Measurements from ENCODE around the gene PCSK4.
A peak's percentile ranks its signal among the peaks of the same experiment; 100 is the strongest.

PCSK4 gene

DNA sequence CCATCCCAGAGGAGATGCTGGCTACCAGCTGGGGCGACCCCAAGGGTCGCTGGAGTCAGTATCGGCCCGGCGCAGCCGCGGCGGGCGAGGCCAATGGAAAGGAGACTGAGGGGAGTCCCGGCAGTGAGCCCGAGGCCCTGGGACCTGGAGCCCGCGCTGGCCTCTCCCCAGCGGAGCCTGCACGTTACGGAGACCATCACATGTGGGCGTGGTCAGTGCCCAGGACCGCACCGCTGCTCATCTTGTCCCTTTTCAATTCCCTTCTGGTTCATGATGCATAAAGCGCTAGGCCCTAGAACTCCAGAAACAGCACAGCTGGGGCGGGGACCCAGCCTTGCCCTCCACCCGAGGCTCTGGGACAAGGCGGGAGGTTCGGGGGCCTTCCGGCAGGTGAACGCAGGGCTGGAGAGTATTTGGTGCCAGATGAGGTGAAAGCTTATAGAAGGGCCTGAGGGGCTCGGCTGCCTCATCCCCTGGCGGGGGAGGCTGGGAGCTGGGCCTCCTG, 19.1 kb downstream of the PCSK4 start:
- peak overlapping the region; percentile 53 for H3K4me3 ChIP-seq (ENCODE audit: low read length)
- no peaks in the 10 kb centered on the region for H3K9me2 ChIP-seq (replicated peaks; ENCODE audit: control insufficient read depth, low read length)
- TF ChIP-seq EZH2phosphoT487 (IDR thresholded peaks at IDR 0.05; ENCODE audit: borderline replicate concordance, low read length) (peak; percentile 75; the same call in 1 of the 2 replicates), CTCF (IDR thresholded peaks at IDR 0.05; ENCODE audit: low read depth, low read length, poor library complexity, severe bottlenecking) (peak; percentile 51)
- peaks cover 39% of the 10 kb centered on the region for H3K27me3 ChIP-seq (ENCODE audit: control insufficient read depth, low read length)
- H3K4me1 ChIP-seq (ENCODE audit: control insufficient read depth, low read length): peaks cover 23% of the 10 kb centered on the region
- peak overlapping the region; percentile 62 for H3K4me2 ChIP-seq (ENCODE audit: low read length)
- no peaks in the 10 kb centered on the region for H3K9me3 ChIP-seq (ENCODE audit: control insufficient read depth, insufficient read depth, low read length)
- H3K79me2 ChIP-seq (ENCODE audit: control insufficient read depth, low read length): peaks cover 4% of the 10 kb centered on the region
- H4K20me1 ChIP-seq (ENCODE audit: control insufficient read depth, insufficient read depth, low read depth, low read length): peaks cover 19% of the 10 kb centered on the region; the same call in 1 of the 2 replicates
- 0 out of 2 replicates have a peak, but pooled peaks cover 4% of the 10 kb centered on the region for H3F3A ChIP-seq (ENCODE audit: control insufficient read depth, insufficient read depth)
- H3K27ac ChIP-seq (ENCODE audit: low read depth, low read length): no peak overlapping the region
- H3K36me3 ChIP-seq (ENCODE audit: control insufficient read depth, low read length): no peaks in the 10 kb centered on the region

DNA sequence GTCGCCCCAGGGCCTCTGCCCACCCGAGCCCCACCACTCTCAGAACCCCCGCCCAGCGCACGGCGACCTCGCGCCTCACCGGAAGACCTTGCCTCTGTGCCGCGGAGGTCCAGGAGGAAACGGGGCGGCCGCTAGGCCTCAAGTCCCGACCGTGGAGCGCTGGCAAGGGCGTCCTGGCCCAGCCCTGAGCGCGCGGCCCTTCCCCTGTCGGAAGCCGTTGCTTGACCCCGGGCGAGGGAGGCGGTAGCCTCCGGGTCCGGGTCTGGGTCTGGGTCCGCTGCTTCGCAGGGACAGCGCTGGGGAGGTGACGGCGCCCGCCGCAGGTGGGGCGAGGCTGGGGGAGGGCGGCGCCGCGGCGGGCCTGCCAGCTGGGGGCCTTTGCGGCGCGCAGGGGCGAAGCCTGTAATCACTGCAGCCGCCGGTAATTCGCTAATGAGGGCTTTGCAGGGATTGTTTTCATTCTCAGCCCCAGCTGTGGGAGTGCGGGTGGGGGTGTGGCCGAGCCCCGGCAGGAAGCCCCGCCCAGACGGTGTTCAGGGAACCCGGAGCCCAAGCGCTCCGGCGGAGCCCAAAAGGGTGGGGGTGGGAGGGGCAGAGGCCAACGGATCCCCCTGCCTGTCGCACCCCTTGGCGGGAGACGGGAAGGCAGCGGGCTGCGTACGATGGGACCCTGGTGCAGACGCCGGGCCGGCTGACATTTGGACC, 19.7 kb downstream of the PCSK4 start:
- Histone ChIP-seq H4K20me1 (ENCODE audit: control insufficient read depth, insufficient read depth, low read depth, low read length) (peaks cover 19% of the 10 kb centered on the region; the same call in 1 of the 2 replicates), H3K79me2 (ENCODE audit: control insufficient read depth, low read length) (no peaks in the 10 kb centered on the region), H3K4me1 (ENCODE audit: control insufficient read depth, low read length) (peaks cover 23% of the 10 kb centered on the region), H3K9me2 (replicated peaks; ENCODE audit: control insufficient read depth, low read length) (no peaks in the 10 kb centered on the region), H3K36me3 (ENCODE audit: control insufficient read depth, low read length) (no peaks in the 10 kb centered on the region), H3K27me3 (ENCODE audit: control insufficient read depth, low read length) (peaks cover 39% of the 10 kb centered on the region), H3K4me2 (ENCODE audit: low read length) (peak overlapping the region; percentile 62), H3K4me3 (ENCODE audit: low read length) (peak overlapping the region; percentile 53), H3K27ac (ENCODE audit: low read depth, low read length) (no peak overlapping the region), H3K9me3 (ENCODE audit: control insufficient read depth, insufficient read depth, low read length) (no peaks in the 10 kb centered on the region), H3F3A (ENCODE audit: control insufficient read depth, insufficient read depth) (0 out of 2 replicates have a peak, but pooled peaks cover 4% of the 10 kb centered on the region)
- TF ChIP-seq EZH2phosphoT487 (IDR thresholded peaks at IDR 0.05; ENCODE audit: borderline replicate concordance, low read length) (peak; percentile 86; the same call in 1 of the 2 replicates), CTCF (IDR thresholded peaks at IDR 0.05; ENCODE audit: low read depth, low read length, poor library complexity, severe bottlenecking) (no peak)

- Histone ChIP-seq H3K4me3 (ENCODE audit: low read length) (no peak overlapping the region), H3K9me3 (ENCODE audit: control insufficient read depth, insufficient read depth, low read length) (no peaks in the 10 kb centered on the region), H3K27ac (ENCODE audit: low read depth, low read length) (no peak overlapping the region), H3K27me3 (ENCODE audit: control insufficient read depth, low read length) (peaks cover 39% of the 10 kb centered on the region), H3F3A (ENCODE audit: control insufficient read depth, insufficient read depth) (0 out of 2 replicates have a peak, but pooled peaks cover 4% of the 10 kb centered on the region), H3K36me3 (ENCODE audit: control insufficient read depth, low read length) (no peaks in the 10 kb centered on the region), H3K4me2 (ENCODE audit: low read length) (peak overlapping the region; percentile 62), H3K79me2 (ENCODE audit: control insufficient read depth, low read length) (no peaks in the 10 kb centered on the region), H3K4me1 (ENCODE audit: control insufficient read depth, low read length) (peaks cover 23% of the 10 kb centered on the region), H3K9me2 (replicated peaks; ENCODE audit: control insufficient read depth, low read length) (no peaks in the 10 kb centered on the region), H4K20me1 (ENCODE audit: control insufficient read depth, insufficient read depth, low read depth, low read length) (peaks cover 19% of the 10 kb centered on the region; the same call in 1 of the 2 replicates)
- TF ChIP-seq CTCF (IDR thresholded peaks at IDR 0.05; ENCODE audit: low read depth, low read length, poor library complexity, severe bottlenecking) (no peak), EZH2phosphoT487 (IDR thresholded peaks at IDR 0.05; ENCODE audit: borderline replicate concordance, low read length) (no peak)
These were observed 20.2 kb downstream of the PCSK4 start for GRCh38 chr19:1470055-1470304.

Data from DOHH2 (cell line).